Loucy (cell line): ENCODE results near the gene JADE2.

ENCODE experiments used
- CTCF ChIP-seq: fragments of 200-600 bp; sonication (generic); conservative IDR thresholded peaks from 2 replicates; pipeline ENCODE4 v1.5.1; 2014; ENCODE audit warnings: mild to moderate bottlenecking, antibody characterized with exemption, low read length
- EZH2phosphoT487 ChIP-seq: fragments of 200-600 bp; IDR thresholded peaks from 2 replicates; pipeline ENCODE4 v1.6.1; 2018; ENCODE audit warnings: antibody characterized with exemption, mild to moderate bottlenecking, moderate library complexity, borderline replicate concordance

GRCh38 chr5:134479839-134480238 lies 45.6 kb upstream of the JADE2 start:
- TF ChIP-seq CTCF (no peak), EZH2phosphoT487 (no peak)
